Measurements from ENCODE around the gene PPP1R9A.

- TF ChIP-seq CTCF (IDR thresholded peaks at IDR 0.05; ENCODE audit: borderline replicate concordance, extremely low read depth, low read length, poor library complexity, severe bottlenecking): no peak
- no peak for TF ChIP-seq EZH2 (IDR thresholded peaks at IDR 0.05; ENCODE audit: borderline replicate concordance, low read depth, low read length, severe bottlenecking)
These were observed 404.0 kb downstream of the PPP1R9A start for GRCh38 chr7:95311389-95311788.
